ENCODE measurements around the gene WRNIP1.

- no peak for TF ChIP-seq CTCF (IDR thresholded peaks at IDR 0.05)
- no peak for TF ChIP-seq POLR2A (IDR thresholded peaks at IDR 0.05)
Measured at GRCh38 chr6:2781685-2782355, 16.6 kb downstream of the WRNIP1 start.
